HG03025 (cell line): ENCODE results near the gene SS18L1.

ENCODE experiments used
- ATAC-seq: cut with Tn5 transposase; IDR thresholded peaks from one replicate; pipeline ENCODE4 v1.9.1; 2021; ENCODE audit warnings: mild to moderate bottlenecking, moderate library complexity; ENCODE audit not compliant: unreplicated experiment, low FRiP score

SS18L1 gene

GRCh38 chr20:62151835-62152364 is 8.3 kb downstream of the SS18L1 start:
- ATAC-seq = no peak

- ATAC-seq = no peak
These were observed 12.1 kb downstream of the SS18L1 start for GRCh38 chr20:62155428-62156253.

GRCh38 chr20:62156254-62156556 is 12.6 kb downstream of the SS18L1 start:
- ATAC-seq = no peak

GRCh38 chr20:62156592-62157386 is 13.2 kb downstream of the SS18L1 start:
- ATAC-seq = no peak

GRCh38 chr20:62157387-62158087 is 14.0 kb downstream of the SS18L1 start:
- no peak for ATAC-seq

GRCh38 chr20:62158088-62158400 is 14.5 kb downstream of the SS18L1 start:
- ATAC-seq = no peak

- no peak for ATAC-seq
These were observed 15.0 kb downstream of the SS18L1 start for GRCh38 chr20:62158541-62158940.

- ATAC-seq = no peak
These were observed 15.5 kb downstream of the SS18L1 start for GRCh38 chr20:62159052-62159451.

- ATAC-seq = no peak
These were observed 16.3 kb downstream of the SS18L1 start for GRCh38 chr20:62159839-62160238.

GRCh38 chr20:62160253-62160652 is 16.7 kb downstream of the SS18L1 start:
- no peak for ATAC-seq

- no peak for ATAC-seq
These were observed 17.3 kb downstream of the SS18L1 start for GRCh38 chr20:62160876-62161275.

GRCh38 chr20:62161347-62161746 is 17.8 kb downstream of the SS18L1 start:
- no peak for ATAC-seq

- no peak for ATAC-seq
These were observed 19.4 kb downstream of the SS18L1 start for GRCh38 chr20:62162765-62163484.

GRCh38 chr20:62163485-62163865 is 19.9 kb downstream of the SS18L1 start:
- no peak for ATAC-seq

GRCh38 chr20:62163986-62164762 is 20.6 kb downstream of the SS18L1 start:
- no peak for ATAC-seq

- no peak for ATAC-seq
These were observed 21.6 kb downstream of the SS18L1 start for GRCh38 chr20:62164879-62165761.

GRCh38 chr20:62165762-62166399 is 22.3 kb downstream of the SS18L1 start:
- no peak for ATAC-seq

GRCh38 chr20:62167474-62167873 is 23.9 kb downstream of the SS18L1 start:
- no peak for ATAC-seq
